Neural cell (in vitro differentiated cells): ENCODE measurements around the gene DNER. TPM values are rescaled to one million over a fixed set of nuclear protein-coding genes. Genes with fewer than 3 reads are reported as not detected.

Experiments used
- H2AFZ ChIP-seq: fragments of 200-600, 300-800 bp; sonication (generic), shearing (Covaris generic); 2 replicates; pipeline ENCODE4 v1.6.0; 2014; ENCODE audit warnings: low read depth, mild to moderate bottlenecking, antibody characterized with exemption, low read length, moderate library complexity
- H3F3A ChIP-seq: fragments of 200-600 bp; shearing (Covaris generic); 2 replicates; pipeline ENCODE4 v1.6.1; 2016; ENCODE audit warnings: mild to moderate bottlenecking, moderate library complexity, mixed read lengths, antibody characterized with exemption, low read length; ENCODE audit not compliant: insufficient read depth, poor library complexity, severe bottlenecking
- H3K27ac ChIP-seq: fragments of 200-600, 300-800 bp; sonication (generic), shearing (Covaris generic); 2 replicates; pipeline ENCODE4 v1.5.1; 2014; ENCODE audit warnings: mild to moderate bottlenecking, low read length, moderate library complexity
- H3K27me3 ChIP-seq: fragments of 300-800, 200-600 bp; sonication (generic), shearing (Covaris generic); 2 replicates; pipeline ENCODE4 v1.6.0; 2014; ENCODE audit warnings: mild to moderate bottlenecking, low read depth, low read length, moderate library complexity; ENCODE audit not compliant: insufficient read depth
- H3K36me3 ChIP-seq: fragments of 300-800, 200-600 bp; sonication (generic), shearing (Covaris generic); 2 replicates; pipeline ENCODE4 v1.5.1; 2014; ENCODE audit warnings: mild to moderate bottlenecking, antibody characterized with exemption, low read length, moderate library complexity; ENCODE audit not compliant: insufficient read depth
- H3K4me2 ChIP-seq: fragments of 300-800, 200-600 bp; sonication (generic), shearing (Covaris generic); 2 replicates; pipeline ENCODE4 v1.6.0; 2014; ENCODE audit warnings: mild to moderate bottlenecking, low read length
- H3K4me3 ChIP-seq: fragments of 300-800, 200-600 bp; sonication (generic), shearing (Covaris generic); 2 replicates; pipeline ENCODE4 v1.5.1; 2014; ENCODE audit warnings: mild to moderate bottlenecking, low read length, moderate library complexity
- H3K79me2 ChIP-seq: fragments of 200-600 bp; shearing (Covaris generic); replicated peaks from 2 replicates; pipeline ENCODE4 v1.6.0; 2014; ENCODE audit warnings: mild to moderate bottlenecking, low read length, moderate library complexity; ENCODE audit not compliant: insufficient read depth
- H3K9ac ChIP-seq: fragments of 300-800, 200-600 bp; sonication (generic), shearing (Covaris generic); 2 replicates; pipeline ENCODE4 v1.6.1; 2016; ENCODE audit warnings: mild to moderate bottlenecking, low read length, mixed read lengths
- H3K9me2 ChIP-seq: fragments of 200-600 bp; shearing (Covaris generic); 2 replicates; pipeline ENCODE4 v1.6.1; 2016; ENCODE audit warnings: mild to moderate bottlenecking, low read length, mixed read lengths; ENCODE audit not compliant: insufficient read depth
- H3K9me3 ChIP-seq: fragments of 200-600, 300-800 bp; sonication (generic), shearing (Covaris generic); 2 replicates; pipeline ENCODE4 v1.6.1; 2016; ENCODE audit warnings: mild to moderate bottlenecking, mixed run types, low read length, moderate library complexity, mixed read lengths
- H4K20me1 ChIP-seq: fragments of 200-600 bp; shearing (Covaris generic); 2 replicates; pipeline ENCODE4 v1.6.1; 2016; ENCODE audit warnings: mild to moderate bottlenecking, mixed run types; ENCODE audit not compliant: insufficient read depth
- EP300 ChIP-seq: fragments of 450-650 bp; conservative IDR thresholded peaks from 2 replicates; pipeline ENCODE4 v1.6.1; 2014; ENCODE audit warnings: antibody characterized with exemption, mild to moderate bottlenecking, moderate library complexity; ENCODE audit not compliant: poor library complexity, severe bottlenecking
- EZH2 ChIP-seq: fragments of 200-600, 300-800 bp; shearing (Covaris generic), sonication (generic); IDR thresholded peaks from 2 replicates; pipeline ENCODE4 v1.6.1; 2014; ENCODE audit warnings: antibody characterized with exemption, low read length, borderline replicate concordance, mild to moderate bottlenecking; ENCODE audit not compliant: insufficient read depth, poor library complexity, severe bottlenecking
- MXI1 ChIP-seq: fragments of 450-650 bp; conservative IDR thresholded peaks from 2 replicates; pipeline ENCODE4 v1.6.1; 2014; ENCODE audit warnings: antibody characterized with exemption, mild to moderate bottlenecking; ENCODE audit not compliant: poor library complexity, severe bottlenecking
- POLR2AphosphoS5 ChIP-seq: IDR thresholded peaks from 2 replicates; pipeline ENCODE4 v1.6.1; 2012
- RAD21 ChIP-seq: fragments of 450-650 bp; conservative IDR thresholded peaks from 2 replicates; pipeline ENCODE4 v1.6.1; 2014; ENCODE audit warnings: antibody characterized with exemption, mild to moderate bottlenecking, moderate library complexity
- SMC3 ChIP-seq: fragments of 450-650 bp; conservative IDR thresholded peaks from 2 replicates; pipeline ENCODE4 v1.6.1; 2014; ENCODE audit warnings: antibody characterized with exemption, mild to moderate bottlenecking, moderate library complexity; ENCODE audit not compliant: poor library complexity
- TAF1 ChIP-seq: IDR thresholded peaks from 2 replicates; pipeline ENCODE4 v1.6.1; 2012; ENCODE audit warnings: low read depth
- polyA plus RNA-seq: library from polyadenylated mRNA; depleted of rRNA; stranded (reverse); fragments of >200 nt; gene quantifications from 2 replicates; pipeline ENCODE4 v1.2.3, GENCODE V29; 2014
- TF ChIP-seq, protein P1 (sequence below): IDR thresholded peaks from 2 replicates; pipeline ENCODE4 v1.6.1; 2012; ENCODE audit warnings: borderline replicate concordance
- TF ChIP-seq, protein P2 (sequence below): fragments of 450-650 bp; IDR thresholded peaks from 2 replicates; pipeline ENCODE4 v1.5.1; 2014; ENCODE audit warnings: antibody characterized with exemption, mild to moderate bottlenecking, moderate library complexity; ENCODE audit not compliant: poor library complexity, severe bottlenecking

Gene DNER
- polyA plus RNA-seq, 1 donor from 2014 or later, result 310 TPM

DNA sequence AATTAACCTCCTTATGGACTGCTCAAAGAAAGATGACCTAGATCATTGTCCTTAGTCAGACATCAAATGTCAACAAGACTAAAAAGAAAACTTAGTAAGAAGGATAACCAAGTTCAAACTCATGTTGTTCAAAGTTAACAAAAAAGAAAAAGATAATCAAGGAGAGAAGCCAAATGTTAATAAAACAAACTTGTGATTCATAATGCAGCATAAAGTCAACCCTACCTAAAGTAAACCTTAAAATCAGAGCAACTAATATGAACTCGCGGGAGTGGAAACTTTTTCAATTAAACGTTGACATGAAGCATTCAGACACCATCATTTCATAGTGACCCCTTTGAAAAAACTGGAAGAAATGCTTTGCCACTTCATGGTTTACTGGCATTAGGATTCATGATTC lies 52.9 kb downstream of the DNER start:
- Histone ChIP-seq H3K9me2 (no peaks in the 10 kb centered on the region), H2AFZ (no peak overlapping the region), H3K9ac (no peak overlapping the region), H3F3A (no peaks in the 10 kb centered on the region), H3K79me2 (peaks cover 17% of the 10 kb centered on the region), H3K27me3 (no peaks in the 10 kb centered on the region), H3K27ac (no peak overlapping the region), H3K9me3 (no peaks in the 10 kb centered on the region), H3K4me2 (no peak overlapping the region), H3K4me3 (no peak overlapping the region), H3K36me3 (no peaks in the 10 kb centered on the region), H4K20me1 (no peaks in the 10 kb centered on the region)
- TF ChIP-seq EP300 (no peak), EZH2 (no peak), POLR2AphosphoS5 (no peak), MXI1 (no peak), SMC3 (no peak), RAD21 (no peak), TAF1 (no peak)
- TF ChIP-seq, protein P1, sequence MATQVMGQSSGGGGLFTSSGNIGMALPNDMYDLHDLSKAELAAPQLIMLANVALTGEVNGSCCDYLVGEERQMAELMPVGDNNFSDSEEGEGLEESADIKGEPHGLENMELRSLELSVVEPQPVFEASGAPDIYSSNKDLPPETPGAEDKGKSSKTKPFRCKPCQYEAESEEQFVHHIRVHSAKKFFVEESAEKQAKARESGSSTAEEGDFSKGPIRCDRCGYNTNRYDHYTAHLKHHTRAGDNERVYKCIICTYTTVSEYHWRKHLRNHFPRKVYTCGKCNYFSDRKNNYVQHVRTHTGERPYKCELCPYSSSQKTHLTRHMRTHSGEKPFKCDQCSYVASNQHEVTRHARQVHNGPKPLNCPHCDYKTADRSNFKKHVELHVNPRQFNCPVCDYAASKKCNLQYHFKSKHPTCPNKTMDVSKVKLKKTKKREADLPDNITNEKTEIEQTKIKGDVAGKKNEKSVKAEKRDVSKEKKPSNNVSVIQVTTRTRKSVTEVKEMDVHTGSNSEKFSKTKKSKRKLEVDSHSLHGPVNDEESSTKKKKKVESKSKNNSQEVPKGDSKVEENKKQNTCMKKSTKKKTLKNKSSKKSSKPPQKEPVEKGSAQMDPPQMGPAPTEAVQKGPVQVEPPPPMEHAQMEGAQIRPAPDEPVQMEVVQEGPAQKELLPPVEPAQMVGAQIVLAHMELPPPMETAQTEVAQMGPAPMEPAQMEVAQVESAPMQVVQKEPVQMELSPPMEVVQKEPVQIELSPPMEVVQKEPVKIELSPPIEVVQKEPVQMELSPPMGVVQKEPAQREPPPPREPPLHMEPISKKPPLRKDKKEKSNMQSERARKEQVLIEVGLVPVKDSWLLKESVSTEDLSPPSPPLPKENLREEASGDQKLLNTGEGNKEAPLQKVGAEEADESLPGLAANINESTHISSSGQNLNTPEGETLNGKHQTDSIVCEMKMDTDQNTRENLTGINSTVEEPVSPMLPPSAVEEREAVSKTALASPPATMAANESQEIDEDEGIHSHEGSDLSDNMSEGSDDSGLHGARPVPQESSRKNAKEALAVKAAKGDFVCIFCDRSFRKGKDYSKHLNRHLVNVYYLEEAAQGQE, result no peak
- TF ChIP-seq, protein P2, sequence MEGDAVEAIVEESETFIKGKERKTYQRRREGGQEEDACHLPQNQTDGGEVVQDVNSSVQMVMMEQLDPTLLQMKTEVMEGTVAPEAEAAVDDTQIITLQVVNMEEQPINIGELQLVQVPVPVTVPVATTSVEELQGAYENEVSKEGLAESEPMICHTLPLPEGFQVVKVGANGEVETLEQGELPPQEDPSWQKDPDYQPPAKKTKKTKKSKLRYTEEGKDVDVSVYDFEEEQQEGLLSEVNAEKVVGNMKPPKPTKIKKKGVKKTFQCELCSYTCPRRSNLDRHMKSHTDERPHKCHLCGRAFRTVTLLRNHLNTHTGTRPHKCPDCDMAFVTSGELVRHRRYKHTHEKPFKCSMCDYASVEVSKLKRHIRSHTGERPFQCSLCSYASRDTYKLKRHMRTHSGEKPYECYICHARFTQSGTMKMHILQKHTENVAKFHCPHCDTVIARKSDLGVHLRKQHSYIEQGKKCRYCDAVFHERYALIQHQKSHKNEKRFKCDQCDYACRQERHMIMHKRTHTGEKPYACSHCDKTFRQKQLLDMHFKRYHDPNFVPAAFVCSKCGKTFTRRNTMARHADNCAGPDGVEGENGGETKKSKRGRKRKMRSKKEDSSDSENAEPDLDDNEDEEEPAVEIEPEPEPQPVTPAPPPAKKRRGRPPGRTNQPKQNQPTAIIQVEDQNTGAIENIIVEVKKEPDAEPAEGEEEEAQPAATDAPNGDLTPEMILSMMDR, result no peak

DNA sequence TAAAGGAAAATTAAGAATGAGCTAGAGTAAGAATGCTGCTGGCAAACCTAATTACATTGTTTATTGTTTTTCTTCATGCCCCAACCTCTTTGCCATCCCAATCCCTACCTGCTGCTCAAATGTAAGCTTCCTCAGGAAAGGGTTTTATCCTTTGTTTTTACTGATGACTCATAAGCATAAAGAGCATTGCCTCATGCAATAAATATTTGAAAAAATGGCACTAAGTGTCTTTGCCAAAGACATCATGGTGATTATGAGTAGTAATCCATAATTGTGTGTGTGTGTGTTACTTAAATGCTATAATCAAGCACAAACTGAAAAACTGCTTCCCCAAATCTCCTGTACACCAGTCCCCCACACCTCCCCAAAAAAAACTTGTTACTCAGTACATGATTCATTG lies 53.4 kb downstream of the DNER start:
- H3K36me3 ChIP-seq, result no peaks in the 10 kb centered on the region
- peaks cover 18% of the 10 kb centered on the region for H3K79me2 ChIP-seq
- TF ChIP-seq, protein P1, result no peak
- TF ChIP-seq EZH2 (no peak), RAD21 (no peak), TAF1 (no peak), SMC3 (no peak), POLR2AphosphoS5 (no peak), MXI1 (no peak), EP300 (no peak)
- TF ChIP-seq, protein P2, result no peak

More for the DNA sequence above, 53.4 kb downstream of the DNER start:
- Histone ChIP-seq H3K9me2 (no peaks in the 10 kb centered on the region), H3K27me3 (no peaks in the 10 kb centered on the region), H3K4me2 (no peak overlapping the region), H3F3A (no peaks in the 10 kb centered on the region), H3K27ac (no peak overlapping the region), H3K4me3 (no peak overlapping the region), H3K9ac (no peak overlapping the region), H3K9me3 (no peaks in the 10 kb centered on the region), H2AFZ (no peak overlapping the region), H4K20me1 (no peaks in the 10 kb centered on the region)
